OCI-LY7 (cell line): Measurements from ENCODE around the gene ERBIN.

Experiments used
- EZH2phosphoT487 ChIP-seq: fragments of 200-600 bp; sonication (generic); IDR thresholded peaks from 2 replicates; pipeline ENCODE4 v1.6.1; 2018; ENCODE audit warnings: low read depth, borderline replicate concordance, mild to moderate bottlenecking, mixed run types, antibody characterized with exemption, low read length, moderate library complexity, mixed read lengths
- TF ChIP-seq, protein P1 (sequence below): fragments of 200-600 bp; sonication (generic); conservative IDR thresholded peaks from 2 replicates; pipeline ENCODE4 v1.5.1; 2014; ENCODE audit warnings: mild to moderate bottlenecking, antibody characterized with exemption, low read length, moderate library complexity, mixed read lengths

DNA sequence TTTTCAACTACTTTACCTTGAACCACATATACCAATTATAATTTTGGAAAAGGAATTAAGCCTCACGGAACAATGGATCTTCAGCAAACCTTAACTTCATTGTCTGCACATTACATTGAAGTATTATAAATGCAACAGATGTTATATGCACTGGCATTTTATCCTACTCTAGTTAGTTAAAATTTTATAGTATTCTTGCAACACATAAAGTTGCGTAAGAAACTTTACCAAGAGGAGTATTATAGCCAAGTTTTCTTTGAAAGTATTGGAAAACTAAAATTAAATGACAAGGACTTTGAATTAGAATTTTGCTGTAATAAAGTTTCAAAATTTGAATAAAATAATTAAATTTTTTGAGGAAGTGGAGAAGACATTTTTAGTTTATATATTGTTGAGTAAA, 154.3 kb downstream of the ERBIN start:
- TF ChIP-seq, protein P1, sequence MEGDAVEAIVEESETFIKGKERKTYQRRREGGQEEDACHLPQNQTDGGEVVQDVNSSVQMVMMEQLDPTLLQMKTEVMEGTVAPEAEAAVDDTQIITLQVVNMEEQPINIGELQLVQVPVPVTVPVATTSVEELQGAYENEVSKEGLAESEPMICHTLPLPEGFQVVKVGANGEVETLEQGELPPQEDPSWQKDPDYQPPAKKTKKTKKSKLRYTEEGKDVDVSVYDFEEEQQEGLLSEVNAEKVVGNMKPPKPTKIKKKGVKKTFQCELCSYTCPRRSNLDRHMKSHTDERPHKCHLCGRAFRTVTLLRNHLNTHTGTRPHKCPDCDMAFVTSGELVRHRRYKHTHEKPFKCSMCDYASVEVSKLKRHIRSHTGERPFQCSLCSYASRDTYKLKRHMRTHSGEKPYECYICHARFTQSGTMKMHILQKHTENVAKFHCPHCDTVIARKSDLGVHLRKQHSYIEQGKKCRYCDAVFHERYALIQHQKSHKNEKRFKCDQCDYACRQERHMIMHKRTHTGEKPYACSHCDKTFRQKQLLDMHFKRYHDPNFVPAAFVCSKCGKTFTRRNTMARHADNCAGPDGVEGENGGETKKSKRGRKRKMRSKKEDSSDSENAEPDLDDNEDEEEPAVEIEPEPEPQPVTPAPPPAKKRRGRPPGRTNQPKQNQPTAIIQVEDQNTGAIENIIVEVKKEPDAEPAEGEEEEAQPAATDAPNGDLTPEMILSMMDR, result no peak
- no peak for TF ChIP-seq EZH2phosphoT487
